GM12892 (cell line): ENCODE results near the gene FCF1.

Experiments
- POLR2A ChIP-seq: IDR thresholded peaks from 2 replicates; pipeline ENCODE4 v1.6.1; 2011; ENCODE audit warnings: low read depth, low read length, control low read depth
- POLR2AphosphoS5 ChIP-seq: IDR thresholded peaks from 2 replicates; pipeline ENCODE4 v1.6.1; 2011; ENCODE audit warnings: low read depth, low read length, control low read depth
- TAF1 ChIP-seq: IDR thresholded peaks from 2 replicates; pipeline ENCODE4 v1.6.1; 2011; ENCODE audit warnings: low read depth, mild to moderate bottlenecking, control low read depth, low read length, borderline replicate concordance

DNA sequence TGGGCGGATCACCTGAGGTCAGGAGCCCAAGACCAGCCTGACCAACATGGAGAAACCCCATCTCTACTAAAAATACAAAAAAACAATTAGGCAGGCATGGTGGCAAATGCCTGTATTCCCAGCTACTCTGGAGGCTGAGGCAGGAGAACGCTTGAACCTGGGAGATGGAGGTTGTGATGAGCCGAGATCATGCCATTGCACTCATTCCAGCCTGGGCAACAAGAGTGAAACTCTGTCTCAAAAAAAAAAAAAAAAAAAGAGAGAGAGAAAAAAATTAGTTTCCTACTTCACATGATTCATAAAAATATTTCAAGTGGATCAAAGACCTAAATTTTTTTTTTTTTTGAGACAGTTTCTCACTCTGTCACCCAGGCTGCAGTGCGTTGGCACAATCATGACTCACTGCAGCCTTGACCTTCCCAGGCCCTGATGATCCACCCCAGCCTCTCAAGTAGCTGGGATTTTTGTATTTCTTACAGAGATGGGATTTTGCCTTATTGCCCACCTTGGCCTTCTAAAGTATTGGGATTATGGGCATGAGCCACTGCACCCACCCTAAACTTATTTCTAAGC, 24.9 kb downstream of the FCF1 start:
- no peak for TF ChIP-seq POLR2AphosphoS5
- TF ChIP-seq POLR2A, result no peak
- no peak for TF ChIP-seq TAF1
